ENCODE measurements around the gene C9orf153. TPM values are rescaled to one million over a fixed set of nuclear protein-coding genes. Genes with fewer than 3 reads are reported as not detected.

C9orf153 gene
- total and polyA plus RNA-seq, 2 of the 4 experiments (the other 2 are of a cell fraction), result not detected

GRCh38 chr9:86242071-86242470, 17.4 kb downstream of the C9orf153 start:
- H3K9me1 ChIP-seq (ENCODE audit: insufficient read depth, low read length), result no peaks in the 10 kb centered on the region
- H2BK120ac ChIP-seq (ENCODE audit: low read depth, low read length), result no peak overlapping the region
- no peak overlapping the region for H4K91ac ChIP-seq (ENCODE audit: insufficient read depth, low read depth, low read length)
- H3K36me3 ChIP-seq (ENCODE audit: control insufficient read depth, insufficient read depth, low read length), result no peaks in the 10 kb centered on the region
- no peak overlapping the region for H3K9ac ChIP-seq (ENCODE audit: low read depth, low read length)
- no peaks in the 10 kb centered on the region for H3K9me3 ChIP-seq (ENCODE audit: control insufficient read depth, insufficient read depth, low read length)
- no peak for TF ChIP-seq MAZ (IDR thresholded peaks at IDR 0.05; ENCODE audit: borderline replicate concordance, low read depth, low read length)
- TF ChIP-seq FOS (IDR thresholded peaks at IDR 0.05; ENCODE audit: low read depth, low read length), result no peak
- no peak for TF ChIP-seq POLR2A (IDR thresholded peaks at IDR 0.05; ENCODE audit: low read depth, low read length)
- TF ChIP-seq RFX5 (IDR thresholded peaks at IDR 0.05; ENCODE audit: low read depth, low read length), result no peak
- TF ChIP-seq RCOR1 (IDR thresholded peaks at IDR 0.05; ENCODE audit: insufficient replicate concordance, low read length), result no peak
- no peak for TF ChIP-seq CHD1 (IDR thresholded peaks at IDR 0.05; ENCODE audit: low read depth, low read length)
- TF ChIP-seq MAFK (IDR thresholded peaks at IDR 0.05; ENCODE audit: low read depth, low read length), result no peak
- TF ChIP-seq NFE2L2 (IDR thresholded peaks at IDR 0.05; ENCODE audit: low read depth, low read length), result no peak
- no peak for TF ChIP-seq USF2 (IDR thresholded peaks at IDR 0.05; ENCODE audit: low read depth, low read length)
- no peak for TF ChIP-seq SMC3 (IDR thresholded peaks at IDR 0.05; ENCODE audit: low read depth, low read length)
- no peak for TF ChIP-seq CTCF (conservative IDR thresholded peaks at IDR 0.05; ENCODE audit: low read depth, low read length)
- ChIA-PET CTCF (interaction anchor here (0.5 kb wide), 1 partner anchor 175 kb away, joined by 3 read pairs; no protein-coding TSS in a partner anchor), POLR2A (ENCODE audit: unreplicated experiment) (no interaction called here)
- no peaks in the 10 kb centered on the region for H3K79me1 ChIP-seq (ENCODE audit: low read depth in 1 of 2, low read length in 2 of 2)
- no peaks in the 10 kb centered on the region for H3K27me3 ChIP-seq (ENCODE audit: control insufficient read depth, insufficient read depth, low read length)
- H3K18ac ChIP-seq (ENCODE audit: low read depth, low read length), result no peak overlapping the region
- no peak overlapping the region for H2BK20ac ChIP-seq (ENCODE audit: low read depth, low read length)
- H2AFZ ChIP-seq (replicated peaks; ENCODE audit: low read length, poor library complexity), result no peak overlapping the region
- no peak overlapping the region for H4K5ac ChIP-seq (ENCODE audit: low read depth, low read length)
- H2AK9ac ChIP-seq (replicated peaks; ENCODE audit: low read depth, low read length, poor library complexity), result no peak overlapping the region
- H3K4me1 ChIP-seq (ENCODE audit: control insufficient read depth, insufficient read depth, low read length), result no peaks in the 10 kb centered on the region; the same call in 1 of the 2 replicates
- no peak overlapping the region for H2AK5ac ChIP-seq (ENCODE audit: low read depth, low read length)
- H3K56ac ChIP-seq (ENCODE audit: extremely low read depth, insufficient read depth, low read length), result no peak overlapping the region
- no peak overlapping the region for H2BK5ac ChIP-seq (ENCODE audit: low read depth, low read length, poor library complexity, severe bottlenecking)
- H2BK15ac ChIP-seq (ENCODE audit: low read depth, low read length), result no peak overlapping the region
- H3K23ac ChIP-seq (ENCODE audit: low read depth, low read length), result no peak overlapping the region
- no CpG with 5 or more reads among the region's 2 CpGs for WGBS, 2 experiments (ENCODE audit: extremely low coverage in 2 of 2, insufficient read length in 1 of 2)
- no peak overlapping the region for H3K4me2 ChIP-seq (ENCODE audit: low read depth, low read length)
- in situ Hi-C loops (cut with MboI; ENCODE audit: low sequenced_read_pairs) (no loop called here), intact Hi-C loops (cut with micrococcal nuclease) (loop anchor here (10.0 kb wide), 1 partner anchor 417 kb away; no protein-coding TSS in a partner anchor), dilution Hi-C loops (cut with HindIII; ENCODE audit: low sequenced_read_pairs, unreplicated experiment) (no loop called here)
- no TSS peak for BruUV-seq (replicated peaks)
- no peaks in the 10 kb centered on the region for H4K20me1 ChIP-seq (ENCODE audit: insufficient read depth, low read length)
- ATAC-seq (ENCODE audit: low read depth) (no peak), DNase-seq (no peak)
- H3K14ac ChIP-seq (replicated peaks; ENCODE audit: low read depth, low read length), result no peak overlapping the region
- no peak overlapping the region for H3K4me3 ChIP-seq (ENCODE audit: insufficient read depth, low read depth, low read length)
- no peak overlapping the region for H3K4ac ChIP-seq (ENCODE audit: low read depth, low read length)
- H3K27ac ChIP-seq (ENCODE audit: insufficient read depth, low read length), result no peak overlapping the region
- no peak overlapping the region for H4K8ac ChIP-seq (ENCODE audit: low read depth in 2 of 2, low read length in 2 of 2)

Measured in IMR-90 (cell line).